Measurements from ENCODE around the gene POLE2. TPM values are rescaled to one million over a fixed set of nuclear protein-coding genes. Genes with fewer than 3 reads are reported as not detected.

Gene POLE2
- total and polyA plus RNA-seq, 2 of the 13 experiments (the other 11 are each of a cell fraction or from before 2014, with no cell fraction given): 16.6 to 37.0 TPM

DNA sequence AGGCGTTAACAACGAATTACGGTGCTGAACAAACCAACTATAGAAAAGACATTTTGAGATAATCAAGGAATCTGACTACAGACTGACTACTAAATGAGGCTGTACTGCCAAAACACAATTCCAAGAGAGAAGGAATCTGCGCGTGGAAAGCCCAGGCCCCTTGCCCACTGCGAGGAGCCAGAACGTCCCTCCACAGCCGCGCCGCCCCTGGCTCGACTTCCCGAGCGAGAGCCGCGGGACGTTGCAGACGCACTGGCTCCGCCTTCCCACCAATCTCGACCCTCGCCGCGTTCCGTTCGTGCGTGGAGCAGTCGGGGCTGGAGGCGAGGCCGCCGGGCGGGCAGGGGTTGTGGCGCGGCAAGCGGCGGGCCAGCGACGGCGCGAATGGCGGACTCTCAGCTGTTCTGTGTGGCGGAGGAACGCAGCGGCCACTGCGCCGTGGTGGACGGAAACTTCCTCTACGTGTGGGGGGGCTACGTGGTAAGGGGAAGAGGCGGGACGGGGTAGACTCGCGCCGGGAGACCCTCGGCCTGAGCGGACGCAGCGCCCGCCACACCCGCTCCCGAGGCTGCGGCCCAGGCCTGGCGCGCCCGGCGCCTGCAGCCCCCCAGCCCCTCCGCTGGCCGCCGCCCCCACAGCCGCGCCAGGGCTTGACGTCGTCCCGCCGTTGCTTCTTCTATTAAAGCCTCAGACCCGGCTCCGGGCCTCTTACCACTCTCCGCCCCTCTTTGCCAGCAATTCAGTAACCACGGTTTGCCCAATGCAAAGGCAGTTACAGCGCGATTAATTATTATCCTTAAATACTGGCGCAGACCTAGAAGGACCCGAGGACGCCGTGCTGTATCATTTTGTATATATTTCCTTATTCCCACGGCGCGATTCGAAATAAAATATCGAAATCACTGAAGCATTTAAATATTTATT, 5.1 kb upstream of the POLE2 start, which contains the start of gene KLHDC1 (continued):
- peak; percentile 83 for TF ChIP-seq GMEB1 (CRISPR knock-in tag; IDR thresholded peaks at IDR 0.05; ENCODE audit: borderline replicate concordance)
- TF ChIP-seq ARID3A (IDR thresholded peaks at IDR 0.05; ENCODE audit: low read depth, low read length): no peak; the same call in 1 of the 2 replicates
- no peak for TF ChIP-seq HNRNPL (IDR thresholded peaks at IDR 0.05; ENCODE audit: low read depth, low read length)
- TF ChIP-seq CCAR2 (optimal IDR thresholded peaks at IDR 0.05; ENCODE audit: low read depth, low read length): no peak
- no peak for TF ChIP-seq GPN1 (CRISPR knock-in tag; IDR thresholded peaks at IDR 0.05; ENCODE audit: borderline replicate concordance)
- TF ChIP-seq ZKSCAN5 (CRISPR knock-in tag; IDR thresholded peaks at IDR 0.05): no peak
- TF ChIP-seq REST (IDR thresholded peaks at IDR 0.05; ENCODE audit: borderline replicate concordance in 1 of 2, low read depth in 1 of 2, low read length in 2 of 2): no peak
- peak; percentile 87; the same call in 1 of the 2 replicates for TF ChIP-seq ZNF83 (CRISPR knock-in tag; IDR thresholded peaks at IDR 0.05; ENCODE audit: borderline replicate concordance)
- no peak for TF ChIP-seq HOXD1 (CRISPR knock-in tag; IDR thresholded peaks at IDR 0.05)
- TF ChIP-seq SMARCE1 (IDR thresholded peaks at IDR 0.05; ENCODE audit: borderline replicate concordance): no peak
- TF ChIP-seq ZNF777 (CRISPR knock-in tag; IDR thresholded peaks at IDR 0.05): peak; percentile 88
- no peak for TF ChIP-seq ZFP36L1 (CRISPR knock-in tag; IDR thresholded peaks at IDR 0.05)
- TF ChIP-seq ZNF652 (CRISPR knock-in tag; IDR thresholded peaks at IDR 0.05; ENCODE audit: borderline replicate concordance, low read depth): no peak
- TF ChIP-seq MBNL3 (CRISPR knock-in tag; conservative IDR thresholded peaks at IDR 0.05): no peak
- TF ChIP-seq, protein P1, sequence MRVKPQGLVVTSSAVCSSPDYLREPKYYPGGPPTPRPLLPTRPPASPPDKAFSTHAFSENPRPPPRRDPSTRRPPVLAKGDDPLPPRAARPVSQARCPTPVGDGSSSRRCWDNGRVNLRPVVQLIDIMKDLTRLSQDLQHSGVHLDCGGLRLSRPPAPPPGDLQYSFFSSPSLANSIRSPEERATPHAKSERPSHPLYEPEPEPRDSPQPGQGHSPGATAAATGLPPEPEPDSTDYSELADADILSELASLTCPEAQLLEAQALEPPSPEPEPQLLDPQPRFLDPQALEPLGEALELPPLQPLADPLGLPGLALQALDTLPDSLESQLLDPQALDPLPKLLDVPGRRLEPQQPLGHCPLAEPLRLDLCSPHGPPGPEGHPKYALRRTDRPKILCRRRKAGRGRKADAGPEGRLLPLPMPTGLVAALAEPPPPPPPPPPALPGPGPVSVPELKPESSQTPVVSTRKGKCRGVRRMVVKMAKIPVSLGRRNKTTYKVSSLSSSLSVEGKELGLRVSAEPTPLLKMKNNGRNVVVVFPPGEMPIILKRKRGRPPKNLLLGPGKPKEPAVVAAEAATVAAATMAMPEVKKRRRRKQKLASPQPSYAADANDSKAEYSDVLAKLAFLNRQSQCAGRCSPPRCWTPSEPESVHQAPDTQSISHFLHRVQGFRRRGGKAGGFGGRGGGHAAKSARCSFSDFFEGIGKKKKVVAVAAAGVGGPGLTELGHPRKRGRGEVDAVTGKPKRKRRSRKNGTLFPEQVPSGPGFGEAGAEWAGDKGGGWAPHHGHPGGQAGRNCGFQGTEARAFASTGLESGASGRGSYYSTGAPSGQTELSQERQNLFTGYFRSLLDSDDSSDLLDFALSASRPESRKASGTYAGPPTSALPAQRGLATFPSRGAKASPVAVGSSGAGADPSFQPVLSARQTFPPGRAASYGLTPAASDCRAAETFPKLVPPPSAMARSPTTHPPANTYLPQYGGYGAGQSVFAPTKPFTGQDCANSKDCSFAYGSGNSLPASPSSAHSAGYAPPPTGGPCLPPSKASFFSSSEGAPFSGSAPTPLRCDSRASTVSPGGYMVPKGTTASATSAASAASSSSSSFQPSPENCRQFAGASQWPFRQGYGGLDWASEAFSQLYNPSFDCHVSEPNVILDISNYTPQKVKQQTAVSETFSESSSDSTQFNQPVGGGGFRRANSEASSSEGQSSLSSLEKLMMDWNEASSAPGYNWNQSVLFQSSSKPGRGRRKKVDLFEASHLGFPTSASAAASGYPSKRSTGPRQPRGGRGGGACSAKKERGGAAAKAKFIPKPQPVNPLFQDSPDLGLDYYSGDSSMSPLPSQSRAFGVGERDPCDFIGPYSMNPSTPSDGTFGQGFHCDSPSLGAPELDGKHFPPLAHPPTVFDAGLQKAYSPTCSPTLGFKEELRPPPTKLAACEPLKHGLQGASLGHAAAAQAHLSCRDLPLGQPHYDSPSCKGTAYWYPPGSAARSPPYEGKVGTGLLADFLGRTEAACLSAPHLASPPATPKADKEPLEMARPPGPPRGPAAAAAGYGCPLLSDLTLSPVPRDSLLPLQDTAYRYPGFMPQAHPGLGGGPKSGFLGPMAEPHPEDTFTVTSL (CRISPR knock-in tag; IDR thresholded peaks at IDR 0.05; ENCODE audit: borderline replicate concordance): no peak
